ENCODE measurements around the gene GNGT1. TPM values are rescaled to one million over a fixed set of nuclear protein-coding genes. Genes with fewer than 3 reads are reported as not detected.

Gene GNGT1
- total RNA-seq, 1 donor from 2014 or later = not detected

GRCh38 chr7:93923296-93923695 lies 16.9 kb downstream of the GNGT1 start:
- DNase-seq (ENCODE audit: low spot score) = no peak
- H3K9me3 Mint-ChIP-seq = no peaks in the 10 kb centered on the region
- Histone ChIP-seq H3K4me1 (peaks cover 19% of the 10 kb centered on the region), H3K79me2 (ENCODE audit: low read depth) (no peaks in the 10 kb centered on the region), H3K9ac (no peak overlapping the region), H4K20me1 (ENCODE audit: low read depth) (no peaks in the 10 kb centered on the region), H3K36me3 (no peaks in the 10 kb centered on the region), H3K4me2 (no peak overlapping the region), H3K27me3 (peaks cover 7% of the 10 kb centered on the region), H3K27ac (no peak overlapping the region), H3K4me3 (no peak overlapping the region), H2AFZ (replicated peaks) (no peak overlapping the region), H3K9me3 (ENCODE audit: low read depth) (no peaks in the 10 kb centered on the region), H3F3A (ENCODE audit: low read depth) (peaks cover 10% of the 10 kb centered on the region)
- peaks cover 15% of the 10 kb centered on the region for H3K36me3 Mint-ChIP-seq
- TF ChIP-seq EZH2 (IDR thresholded peaks at IDR 0.05) (no peak), EZH2phosphoT487 (IDR thresholded peaks at IDR 0.05) (no peak)
- H3K4me1 Mint-ChIP-seq = peaks cover 29% of the 10 kb centered on the region
- H3K4me3 Mint-ChIP-seq = peak overlapping the region; percentile 92
- peaks cover 2% of the 10 kb centered on the region for H3K27me3 Mint-ChIP-seq (ENCODE audit: insufficient read depth, low read depth)
- H3K27ac Mint-ChIP-seq = no peak overlapping the region

GRCh38 chr7:93923942-93924341 lies 17.6 kb downstream of the GNGT1 start:
- H3K4me1 Mint-ChIP-seq = peaks cover 29% of the 10 kb centered on the region
- H3K36me3 Mint-ChIP-seq = peaks cover 15% of the 10 kb centered on the region

GRCh38 chr7:93926800-93927199 lies 20.4 kb downstream of the GNGT1 start:
- no peak overlapping the region for H3K27ac Mint-ChIP-seq
- peaks cover 15% of the 10 kb centered on the region for H3K36me3 Mint-ChIP-seq
- H3K4me3 Mint-ChIP-seq = no peak overlapping the region

More at GRCh38 chr7:93923942-93924341, 17.6 kb downstream of the GNGT1 start:
- no peaks in the 10 kb centered on the region for H3K79me2 ChIP-seq (ENCODE audit: low read depth)
- DNase-seq (ENCODE audit: low spot score) = no peak
- no peak overlapping the region for H3K27ac ChIP-seq
- H3K4me3 ChIP-seq = no peak overlapping the region
- TF ChIP-seq CTCF (IDR thresholded peaks at IDR 0.05) (no peak), EZH2phosphoT487 (IDR thresholded peaks at IDR 0.05) (no peak)
- no peaks in the 10 kb centered on the region for H3K36me3 ChIP-seq
- H3F3A ChIP-seq (ENCODE audit: low read depth) = peaks cover 10% of the 10 kb centered on the region
- H4K20me1 ChIP-seq (ENCODE audit: low read depth) = no peaks in the 10 kb centered on the region
- H3K9me3 ChIP-seq (ENCODE audit: low read depth) = no peaks in the 10 kb centered on the region
- H3K4me1 ChIP-seq = peaks cover 19% of the 10 kb centered on the region
- no peak overlapping the region for H2AFZ ChIP-seq (replicated peaks)
- Mint-ChIP-seq H3K4me3 (peak overlapping the region; percentile 92), H3K27me3 (ENCODE audit: insufficient read depth, low read depth) (peaks cover 2% of the 10 kb centered on the region), H3K9me3 (no peaks in the 10 kb centered on the region), H3K27ac (no peak overlapping the region)
- H3K27me3 ChIP-seq = peaks cover 7% of the 10 kb centered on the region
- no peak overlapping the region for H3K4me2 ChIP-seq
- no peak overlapping the region for H3K9ac ChIP-seq

More at GRCh38 chr7:93926800-93927199, 20.4 kb downstream of the GNGT1 start:
- H3K4me1 Mint-ChIP-seq = peaks cover 16% of the 10 kb centered on the region
- peaks cover 6% of the 10 kb centered on the region for H3F3A ChIP-seq (ENCODE audit: low read depth)
- H3K27ac ChIP-seq = no peak overlapping the region
- H3K9ac ChIP-seq = no peak overlapping the region
- peaks cover 7% of the 10 kb centered on the region for H3K4me1 ChIP-seq
- H3K36me3 ChIP-seq = no peaks in the 10 kb centered on the region
- no peaks in the 10 kb centered on the region for H3K9me3 Mint-ChIP-seq
- peaks cover 7% of the 10 kb centered on the region for H3K27me3 ChIP-seq
- no peaks in the 10 kb centered on the region for H3K9me3 ChIP-seq (ENCODE audit: low read depth)
- no peaks in the 10 kb centered on the region for H3K79me2 ChIP-seq (ENCODE audit: low read depth)
- no peaks in the 10 kb centered on the region for H3K27me3 Mint-ChIP-seq (ENCODE audit: insufficient read depth, low read depth)
- no peaks in the 10 kb centered on the region for H4K20me1 ChIP-seq (ENCODE audit: low read depth)
- no peak overlapping the region for H3K4me3 ChIP-seq
- no peak overlapping the region for H2AFZ ChIP-seq (replicated peaks)
- TF ChIP-seq EZH2 (IDR thresholded peaks at IDR 0.05) (no peak), CTCF (IDR thresholded peaks at IDR 0.05) (no peak), EZH2phosphoT487 (IDR thresholded peaks at IDR 0.05) (no peak)
- DNase-seq (ENCODE audit: low spot score) = no peak
- no peak overlapping the region for H3K4me2 ChIP-seq

Measured in neural progenitor cell (in vitro differentiated cells).